NCI-H187 (cell line): ENCODE results near the gene EPHB2.

Experiments
- DNase-seq, 2 experiments: peaks; one replicate each; lab custom pipeline; 2025; lab: John Stamatoyannopoulos, UW

Gene EPHB2

DNA sequence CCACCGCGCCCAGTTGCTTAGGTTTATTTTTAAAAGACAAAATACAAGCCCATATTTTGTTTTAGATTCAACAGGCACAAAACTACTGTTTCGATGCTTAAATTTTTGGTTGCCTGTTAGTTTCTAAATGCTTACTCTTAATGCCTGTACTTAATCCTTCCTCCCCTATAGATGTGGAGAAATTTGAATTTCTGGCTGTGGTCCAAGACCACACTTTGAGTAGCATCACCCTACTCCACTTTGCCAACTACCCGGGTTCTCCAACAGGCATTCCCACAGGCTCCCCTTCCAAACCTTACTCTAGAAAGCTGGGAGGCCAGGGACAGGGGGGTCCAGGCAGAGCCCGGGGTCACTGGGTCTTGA is 242.0 kb downstream of the EPHB2 start:
- DNase-seq: no peak

DNA sequence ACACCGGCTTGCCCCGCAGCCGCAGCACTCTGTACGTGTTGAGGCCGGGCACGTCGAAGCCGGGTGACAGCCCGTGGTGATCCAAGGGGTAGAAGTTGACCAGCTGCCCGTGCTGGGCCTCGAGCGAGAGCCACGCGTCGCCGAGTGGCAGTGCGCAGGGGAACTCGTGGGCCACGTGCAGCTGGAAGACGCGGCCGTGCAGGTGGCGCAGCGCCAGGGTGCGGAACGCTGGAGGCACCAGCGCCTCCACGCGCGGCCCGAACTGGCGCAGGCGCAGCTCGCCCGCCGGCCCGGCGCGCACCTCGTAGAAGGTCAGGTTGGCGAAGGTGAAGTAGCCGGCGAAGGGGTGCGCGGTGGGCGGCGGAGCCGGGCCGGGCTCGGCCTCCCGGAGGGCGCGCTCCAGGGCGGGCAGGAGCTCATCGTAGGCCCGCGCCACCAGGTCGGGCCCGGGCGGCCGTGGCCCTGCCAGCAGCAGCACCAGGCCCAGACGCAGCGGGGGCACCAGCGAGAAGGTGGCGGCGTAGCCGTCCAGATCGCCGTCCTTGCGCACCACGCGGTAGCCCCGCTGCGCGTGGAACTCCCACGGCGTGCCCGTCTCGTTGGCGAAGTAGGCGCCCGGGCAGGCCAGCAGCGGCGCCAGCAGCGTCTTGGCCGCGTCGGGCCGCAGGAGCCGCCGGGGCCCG is 242.6 kb downstream of the EPHB2 start:
- DNase-seq: no peak

DNA sequence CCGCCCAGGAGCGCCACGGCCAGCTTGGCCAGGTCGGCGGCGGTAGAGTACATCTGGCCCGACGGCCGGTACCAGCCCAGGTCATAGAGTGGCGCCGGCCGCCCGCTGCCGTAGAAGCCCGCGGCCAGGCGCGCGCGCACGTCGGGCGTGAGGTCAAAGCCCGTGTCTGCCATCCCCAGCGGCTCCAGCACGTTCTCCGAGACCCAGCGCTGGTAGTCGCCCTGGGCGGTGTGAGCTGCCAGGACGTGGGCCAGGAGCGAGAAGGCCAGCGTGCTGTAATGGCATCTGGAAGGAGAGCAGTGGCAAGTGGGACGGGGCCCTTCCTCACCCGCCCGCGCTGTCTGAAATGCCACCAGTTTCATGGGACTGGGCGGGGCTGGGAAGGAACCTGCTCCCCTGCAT is 243.1 kb downstream of the EPHB2 start:
- no peak for DNase-seq

DNA sequence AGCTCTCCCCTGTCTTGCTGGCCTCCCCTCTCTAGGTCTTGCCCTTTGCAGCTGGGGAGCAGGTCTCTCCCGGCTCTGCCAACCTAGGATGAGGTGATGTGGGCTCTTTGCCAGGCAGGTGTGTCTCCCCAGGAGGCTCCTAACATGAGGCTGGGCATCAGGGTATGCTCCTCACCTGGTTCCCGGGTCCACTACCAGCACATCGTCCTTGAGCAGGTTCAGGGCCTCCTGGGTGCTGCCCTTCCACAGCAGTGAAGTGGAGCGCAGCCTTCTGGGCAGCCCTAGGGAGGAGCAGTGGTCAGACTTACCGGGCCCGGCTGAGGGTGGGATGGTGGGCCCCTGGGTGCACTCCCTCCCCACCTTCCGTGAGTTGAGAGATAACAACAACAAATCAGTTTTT is 244.5 kb downstream of the EPHB2 start:
- DNase-seq: no peak

DNA sequence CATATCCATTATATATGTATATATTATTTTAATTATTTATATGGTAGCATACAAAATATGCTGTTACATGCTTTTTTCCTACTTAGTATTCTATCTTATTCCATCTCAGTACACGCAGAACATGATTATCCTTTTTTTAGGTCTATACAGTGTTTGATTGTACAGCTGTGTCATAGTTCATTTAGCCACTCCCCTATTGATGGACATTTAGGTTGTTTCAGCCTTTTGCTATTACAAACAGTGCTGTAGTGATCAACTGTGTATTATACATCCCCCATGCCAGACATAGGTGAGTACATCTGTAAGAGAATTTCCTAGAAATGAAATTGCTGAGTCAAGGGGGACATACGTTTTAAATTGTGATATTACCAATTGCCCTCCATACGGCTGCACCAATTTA is 246.4 kb downstream of the EPHB2 start:
- no peak for DNase-seq

DNA sequence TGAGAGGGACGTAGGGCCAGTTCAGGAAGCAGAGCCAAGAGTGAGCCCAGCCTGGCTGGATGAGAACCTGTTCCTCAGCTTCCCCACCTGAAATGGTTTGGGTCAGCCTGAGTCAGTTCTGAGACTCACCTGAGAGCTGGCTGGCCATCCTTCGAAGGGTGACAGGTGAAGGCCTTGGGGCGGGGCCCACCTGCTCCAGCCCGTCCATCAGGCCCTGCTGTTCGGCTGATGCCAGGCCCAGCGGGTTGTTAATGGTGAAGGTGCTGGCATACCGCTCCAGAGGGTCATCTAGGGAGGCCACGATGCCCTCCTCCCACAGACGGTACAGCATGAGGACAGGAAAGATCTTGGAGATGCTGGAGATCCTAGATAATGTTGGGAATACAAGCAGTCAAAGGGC is 247.9 kb downstream of the EPHB2 start:
- DNase-seq: no peak

DNA sequence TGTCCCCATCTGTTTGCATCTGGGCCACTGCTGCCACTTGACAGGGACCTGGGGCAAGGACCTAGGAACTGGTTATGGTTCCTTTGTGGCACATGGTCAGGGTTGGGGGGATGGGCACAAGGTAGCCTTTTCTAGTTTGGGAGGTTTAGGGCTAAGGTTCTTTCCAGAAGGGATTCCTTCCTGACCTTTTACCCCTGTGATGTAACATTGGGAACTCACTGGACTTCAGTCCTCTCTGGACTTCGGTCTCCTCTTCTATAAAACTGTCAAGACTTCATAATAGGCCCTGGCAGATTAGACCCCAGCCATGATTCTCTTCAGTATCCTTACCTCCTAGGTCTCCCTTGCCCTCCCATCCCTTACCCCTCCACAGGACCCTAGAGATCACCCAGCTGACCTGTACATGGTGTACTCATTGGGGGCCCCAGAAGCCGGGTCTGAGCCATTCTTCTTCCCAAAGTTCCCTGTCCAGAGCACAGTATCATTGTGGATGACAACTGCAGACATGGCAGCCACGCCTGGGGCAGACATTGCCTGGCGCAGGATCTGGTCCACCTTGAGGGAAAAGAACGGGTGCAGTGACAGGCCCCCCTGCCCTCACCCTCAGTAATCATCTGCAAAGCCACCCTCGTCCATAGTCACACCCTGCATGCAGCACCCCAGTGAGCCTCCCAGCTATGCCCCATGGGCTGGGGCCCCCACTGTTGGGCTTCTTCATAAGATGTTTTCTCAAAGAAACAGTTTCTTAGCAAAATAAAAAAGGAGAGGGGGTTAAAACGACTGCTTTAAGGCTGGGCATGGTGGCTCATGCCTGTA is 249.1 kb downstream of the EPHB2 start:
- no peak for DNase-seq

DNA sequence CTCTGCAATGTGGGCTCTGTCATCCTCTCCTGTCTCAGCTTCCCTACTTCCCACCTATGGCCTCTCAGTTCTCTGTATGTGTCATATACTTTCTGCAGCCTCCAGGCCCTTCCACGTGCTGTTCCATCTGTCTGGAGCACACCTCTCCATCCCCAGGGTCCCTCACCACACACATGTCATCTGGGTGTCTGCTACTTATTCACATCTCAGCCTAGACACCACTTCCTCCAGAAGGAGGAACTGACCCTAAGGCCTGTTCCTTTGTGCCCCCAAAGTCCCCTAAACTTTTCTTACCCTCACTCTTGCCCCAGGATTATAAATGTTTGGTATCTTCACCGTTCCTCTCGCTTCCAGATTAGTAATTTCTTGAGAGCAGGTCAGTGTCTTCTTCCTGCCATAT is 251.9 kb downstream of the EPHB2 start:
- DNase-seq: no peak

DNA sequence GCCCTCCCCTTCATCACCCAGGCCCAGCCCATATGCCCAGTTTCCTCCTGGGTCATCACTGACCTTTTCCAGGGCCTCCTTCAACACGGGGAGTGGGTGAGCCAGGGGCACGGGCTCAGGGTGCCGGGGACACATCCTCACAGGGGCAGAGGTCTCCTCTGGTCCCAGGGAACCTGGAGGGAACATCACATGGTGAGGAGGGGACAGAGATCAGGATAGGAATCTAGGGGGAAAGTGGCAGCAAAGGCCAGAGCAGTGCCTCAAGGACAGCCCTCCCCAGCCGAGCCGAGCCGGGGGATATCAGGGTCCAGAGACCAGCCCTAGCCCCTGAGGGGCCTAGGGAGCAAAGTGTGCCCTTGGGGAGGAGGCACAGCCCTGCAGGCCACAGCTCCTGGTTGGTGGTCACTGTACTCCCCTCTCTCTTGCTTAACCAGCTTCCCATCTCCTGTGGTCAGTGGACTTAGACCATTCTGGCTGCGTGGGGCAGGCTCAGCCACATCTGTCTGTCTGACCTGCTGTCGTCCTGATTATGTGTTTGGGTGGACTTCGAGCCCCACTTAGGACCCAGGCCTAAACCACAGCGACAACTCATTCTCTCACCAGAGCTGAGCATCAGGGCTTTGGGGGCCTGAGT is 252.5 kb downstream of the EPHB2 start:
- DNase-seq: no peak

DNA sequence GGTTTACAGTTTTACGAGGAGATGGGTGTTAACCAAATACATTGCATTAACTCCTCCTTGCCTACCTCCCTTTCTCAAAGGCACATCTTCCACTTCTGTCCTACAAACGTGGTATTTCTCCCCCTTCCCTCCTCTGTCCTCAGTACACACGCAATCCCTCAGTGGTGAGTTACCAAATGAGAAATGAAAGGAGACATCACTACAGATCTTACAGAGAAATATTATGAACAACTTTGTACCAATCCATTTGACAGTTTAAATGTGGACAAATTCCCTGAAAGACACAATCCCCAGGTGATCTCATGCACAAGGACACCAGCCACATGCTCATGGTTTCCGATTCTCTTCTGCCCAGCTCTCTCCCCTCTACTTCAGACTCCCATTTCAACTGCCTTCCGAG is 255.7 kb downstream of the EPHB2 start:
- no peak for DNase-seq

DNA sequence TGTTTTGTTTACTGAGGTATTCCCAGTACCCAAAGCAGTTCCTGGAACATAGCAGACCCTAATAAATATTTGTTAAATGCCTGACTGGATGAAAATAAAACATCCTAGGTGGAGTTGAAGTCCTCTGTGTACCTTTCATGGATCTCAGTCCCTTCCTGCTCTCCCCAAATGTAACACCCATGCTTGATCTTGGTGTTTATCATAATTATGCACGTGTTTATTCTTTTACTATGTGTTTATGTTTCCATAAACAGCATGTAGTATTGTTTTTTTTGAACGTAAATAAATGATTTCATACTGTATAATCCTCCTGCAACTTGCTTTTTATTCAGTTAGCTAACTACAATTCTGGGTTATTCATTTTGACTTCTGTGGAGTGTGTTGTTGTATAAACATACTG is 257.2 kb downstream of the EPHB2 start:
- no peak for DNase-seq

DNA sequence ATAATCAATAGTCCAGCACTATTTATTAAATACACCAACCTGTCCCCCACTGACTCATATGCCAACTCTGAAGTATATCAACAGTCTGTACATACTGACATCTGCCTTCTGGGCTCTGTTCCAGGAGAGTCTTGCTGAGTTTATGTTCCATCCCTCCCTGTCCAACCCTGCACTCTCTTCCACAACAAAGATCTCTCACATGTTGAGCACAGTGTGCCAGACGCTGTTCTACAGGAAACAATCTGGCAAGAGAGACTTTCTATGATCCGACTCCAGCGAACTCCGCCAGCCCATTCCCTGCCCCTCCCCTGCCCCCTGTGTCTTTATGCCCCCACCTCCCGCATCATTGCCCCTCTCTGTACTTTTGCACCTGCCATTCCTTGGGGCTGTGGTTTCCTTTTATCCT is 258.7 kb downstream of the EPHB2 start:
- DNase-seq: no peak

DNA sequence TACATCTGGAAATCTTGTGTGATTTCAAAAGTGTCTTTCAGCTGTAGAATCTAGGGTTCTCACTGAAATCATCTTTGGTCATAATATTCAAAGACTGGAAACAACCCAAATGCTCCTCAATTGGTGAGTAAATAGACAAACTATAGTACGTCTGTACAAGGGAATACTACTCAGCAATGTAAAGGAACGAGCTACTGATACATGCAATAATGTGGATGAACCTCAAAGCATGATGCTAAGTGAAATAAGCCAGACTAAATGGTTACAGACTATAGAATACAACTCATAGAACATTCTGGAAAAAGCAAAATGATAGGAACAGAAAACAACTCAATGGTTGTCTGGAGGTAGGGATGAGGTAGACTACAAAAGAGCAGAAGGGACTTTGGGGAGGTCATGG is 259.5 kb downstream of the EPHB2 start:
- DNase-seq: no peak
